Measurements from ENCODE around the gene RECQL5. TPM values are rescaled to one million over a fixed set of nuclear protein-coding genes. Genes with fewer than 3 reads are reported as not detected.

The RECQL5 gene
- total RNA-seq, 1 experiment from 2014 or later, result 40.0 TPM

- Histone ChIP-seq H3K4ac (ENCODE audit: low read depth, low read length) (no peak overlapping the region), H4K91ac (ENCODE audit: insufficient read length, low read depth, low read length) (no peak overlapping the region), H2AFZ (ENCODE audit: low read length) (no peak overlapping the region), H2BK12ac (ENCODE audit: insufficient read length, low read depth, low read length) (no peak overlapping the region), H3K9ac (ENCODE audit: extremely low read depth, insufficient read length, low read length) (no peak overlapping the region), H3K9me3 (ENCODE audit: control insufficient read depth, low read depth, low read length) (no peaks in the 10 kb centered on the region), H3K18ac (ENCODE audit: insufficient read length, low read depth, low read length) (no peak overlapping the region), H3K4me2 (ENCODE audit: insufficient read depth, insufficient read length, low read length) (no peak overlapping the region), H3K27ac (ENCODE audit: insufficient read length, low read depth, low read length) (no peak overlapping the region), H3K23ac (ENCODE audit: insufficient read length, low read depth, low read length) (no peak overlapping the region), H3K14ac (ENCODE audit: insufficient read depth, low read length) (no peak overlapping the region), H2BK5ac (ENCODE audit: insufficient read length, low read length) (no peak overlapping the region), H3K56ac (ENCODE audit: insufficient read length, low read depth, low read length) (no peak overlapping the region), H4K8ac (replicated peaks; ENCODE audit: insufficient read length, low read depth, low read length) (no peak overlapping the region), H4K5ac (ENCODE audit: insufficient read length, low read depth, low read length) (no peak overlapping the region), H2AK5ac (ENCODE audit: insufficient read length, low read length) (no peak overlapping the region), H2BK120ac (ENCODE audit: low read depth, low read length, poor library complexity, severe bottlenecking) (no peak overlapping the region), H3K79me2 (ENCODE audit: insufficient read depth, low read length) (no peaks in the 10 kb centered on the region), H3K79me1 (ENCODE audit: insufficient read depth, low read depth, low read length, poor library complexity, severe bottlenecking) (no peaks in the 10 kb centered on the region), H4K20me1 (ENCODE audit: control insufficient read depth, insufficient read depth, insufficient read length) (no peaks in the 10 kb centered on the region), H3K27me3 (ENCODE audit: insufficient read depth, low read length) (no peaks in the 10 kb centered on the region; the same call in 1 of the 2 replicates), H3K23me2 (ENCODE audit: insufficient read length, low read depth, low read length, poor library complexity, severe bottlenecking) (no peaks in the 10 kb centered on the region), H2BK15ac (ENCODE audit: low read depth, low read length) (no peak overlapping the region), H3T11ph (ENCODE audit: low read length) (no peak overlapping the region), H2BK20ac (ENCODE audit: low read depth, low read length, poor library complexity, severe bottlenecking) (no peak overlapping the region), H3K4me1 (ENCODE audit: insufficient read depth, low read length) (no peaks in the 10 kb centered on the region)
- Mint-ChIP-seq H3K27ac (peak overlapping the region in 2 of 3 experiments; percentile 2 to 8; a peak in 1 of 7 replicates), H3K27me3 (ENCODE audit: low read depth) (peaks cover 8% of the 10 kb centered on the region), H3K36me3 (ENCODE audit: insufficient read depth in 1 of 3, low read depth in 3 of 3) (0 out of 7 replicates have a peak, but pooled peaks cover 0 to 3% (median 0%) of the 10 kb centered on the region in 3 experiments), H3K4me3 (no peak overlapping the region), H3K4me1 (peaks cover 0 to 5% of the 10 kb centered on the region in 2 experiments; a peak in 1 of 4 replicates), H3K9me3 (no peaks in the 10 kb centered on the region)
- WGBS (ENCODE audit: extremely low coverage, insufficient read length, low lambda C conversion rate), result no CpG with 5 or more reads among the region's 8 CpGs
- TF ChIP-seq, protein P1, sequence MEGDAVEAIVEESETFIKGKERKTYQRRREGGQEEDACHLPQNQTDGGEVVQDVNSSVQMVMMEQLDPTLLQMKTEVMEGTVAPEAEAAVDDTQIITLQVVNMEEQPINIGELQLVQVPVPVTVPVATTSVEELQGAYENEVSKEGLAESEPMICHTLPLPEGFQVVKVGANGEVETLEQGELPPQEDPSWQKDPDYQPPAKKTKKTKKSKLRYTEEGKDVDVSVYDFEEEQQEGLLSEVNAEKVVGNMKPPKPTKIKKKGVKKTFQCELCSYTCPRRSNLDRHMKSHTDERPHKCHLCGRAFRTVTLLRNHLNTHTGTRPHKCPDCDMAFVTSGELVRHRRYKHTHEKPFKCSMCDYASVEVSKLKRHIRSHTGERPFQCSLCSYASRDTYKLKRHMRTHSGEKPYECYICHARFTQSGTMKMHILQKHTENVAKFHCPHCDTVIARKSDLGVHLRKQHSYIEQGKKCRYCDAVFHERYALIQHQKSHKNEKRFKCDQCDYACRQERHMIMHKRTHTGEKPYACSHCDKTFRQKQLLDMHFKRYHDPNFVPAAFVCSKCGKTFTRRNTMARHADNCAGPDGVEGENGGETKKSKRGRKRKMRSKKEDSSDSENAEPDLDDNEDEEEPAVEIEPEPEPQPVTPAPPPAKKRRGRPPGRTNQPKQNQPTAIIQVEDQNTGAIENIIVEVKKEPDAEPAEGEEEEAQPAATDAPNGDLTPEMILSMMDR (conservative IDR thresholded peaks at IDR 0.05), result no peak
- no peak for DNase-seq
Observed at GRCh38 chr17:75622076-75622475, 44.9 kb downstream of the RECQL5 start.

All from H9 (cell line).